Heart left ventricle (tissue), 13 donors: ENCODE measurements around the gene FOSL2.

Source experiments
- POLR2A ChIP-seq, 2 donors: fragments of 450-650 bp; IDR thresholded peaks; one replicate each; pipeline ENCODE4 v1.6.1; 2017; ENCODE audit warnings: antibody characterized with exemption in 2 of 2, mild to moderate bottlenecking in 2 of 2, moderate library complexity in 2 of 2
- TF ChIP-seq, protein P1 (sequence below), 12 donors: fragments of 200-600 bp; sonication (generic) in 4 of 12; IDR thresholded peaks; one replicate each; pipeline versions ENCODE4 v1.5.0 to v1.8.0; 2018 to 2022; ENCODE audit warnings: antibody characterized with exemption in 12 of 12, mild to moderate bottlenecking in 5 of 12
- donor health status: ischemic (EF 13 %, LVEDD 7.1; RV severe dilation, severe dysfunction).
- donor health status: DM: no; HTN: yes; CAD: no.
- donor health status: DM: no; HTN: no; CAD: no.
- donor health status: ischemic (EF 25% LVEDD 6.9; RV normal size, moderate dysfunction).
- donor health status: ischemic (EF 25% LVEDD 5.7; RV mildly dilated, moderate dysfunction).
- donor health status: ischemic (EF 35%, LVEDD 5.7; RV mildly dilated, moderate dysfunction).
- donor health status: nonischemic (EF 11% LVEDD 7.7; RV severe dilation, severe dysfunction).
- donor health status: DM: yes; HTN: yes; CAD: no.
- donor health status: PGD.
- donor health status: ischemic (EF 29% LVEDD 5.4; RV normal size, mild dysfunction).
- donor health status: nonischemic (EF 23%, LVEDD 6.1; RV moderate dilation, normal function).

DNA sequence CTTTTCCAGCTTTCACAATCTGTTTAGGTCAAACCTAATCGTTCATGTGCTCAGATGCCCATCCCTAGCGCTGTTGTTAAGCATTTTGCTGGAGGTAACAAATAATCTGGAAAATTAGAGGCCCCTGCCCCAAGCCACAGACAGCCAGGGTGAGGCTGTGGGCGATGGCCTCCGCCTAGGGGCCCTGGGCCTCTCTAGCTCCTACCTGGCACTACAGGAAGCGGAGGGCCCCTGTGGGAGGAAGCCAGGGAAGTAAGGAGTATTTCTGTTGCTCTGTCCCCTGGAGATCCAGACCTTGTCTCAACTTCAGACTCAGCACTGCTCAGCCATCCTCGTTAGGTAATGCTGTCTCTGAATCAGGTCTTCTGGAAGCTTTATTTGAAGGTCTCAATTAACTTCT lies 12.4 kb upstream of the FOSL2 start:
- TF ChIP-seq, protein P1, sequence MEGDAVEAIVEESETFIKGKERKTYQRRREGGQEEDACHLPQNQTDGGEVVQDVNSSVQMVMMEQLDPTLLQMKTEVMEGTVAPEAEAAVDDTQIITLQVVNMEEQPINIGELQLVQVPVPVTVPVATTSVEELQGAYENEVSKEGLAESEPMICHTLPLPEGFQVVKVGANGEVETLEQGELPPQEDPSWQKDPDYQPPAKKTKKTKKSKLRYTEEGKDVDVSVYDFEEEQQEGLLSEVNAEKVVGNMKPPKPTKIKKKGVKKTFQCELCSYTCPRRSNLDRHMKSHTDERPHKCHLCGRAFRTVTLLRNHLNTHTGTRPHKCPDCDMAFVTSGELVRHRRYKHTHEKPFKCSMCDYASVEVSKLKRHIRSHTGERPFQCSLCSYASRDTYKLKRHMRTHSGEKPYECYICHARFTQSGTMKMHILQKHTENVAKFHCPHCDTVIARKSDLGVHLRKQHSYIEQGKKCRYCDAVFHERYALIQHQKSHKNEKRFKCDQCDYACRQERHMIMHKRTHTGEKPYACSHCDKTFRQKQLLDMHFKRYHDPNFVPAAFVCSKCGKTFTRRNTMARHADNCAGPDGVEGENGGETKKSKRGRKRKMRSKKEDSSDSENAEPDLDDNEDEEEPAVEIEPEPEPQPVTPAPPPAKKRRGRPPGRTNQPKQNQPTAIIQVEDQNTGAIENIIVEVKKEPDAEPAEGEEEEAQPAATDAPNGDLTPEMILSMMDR (IDR thresholded peaks at IDR 0.05) = no peak
- no peak for TF ChIP-seq POLR2A (IDR thresholded peaks at IDR 0.05)
